SK-N-MC (cell line): ENCODE results near the gene MEI1.

Experiments used
- EZH2 ChIP-seq: fragments of 200-600 bp; sonication (generic); IDR thresholded peaks from one replicate; pipeline ENCODE4 v1.6.1; 2017; ENCODE audit warnings: antibody characterized with exemption
- FOXP2 ChIP-seq: optimal IDR thresholded peaks from 2 replicates; pipeline ENCODE3; 2011; ENCODE audit warnings: mild to moderate bottlenecking, moderate library complexity; ENCODE audit not compliant: insufficient read depth; ENCODE audit errors: extremely low read length, control extremely low read depth
- POLR2AphosphoS5 ChIP-seq: IDR thresholded peaks from 2 replicates; pipeline ENCODE4 v1.6.1; 2012; ENCODE audit warnings: mild to moderate bottlenecking, low read depth, low read length, borderline replicate concordance

GRCh38 chr22:41697126-41697775 lies 2.1 kb upstream of the MEI1 start:
- TF ChIP-seq POLR2AphosphoS5: no peak
- TF ChIP-seq EZH2: no peak
- TF ChIP-seq FOXP2: no peak
